HepG2 (cell line): ENCODE data around the gene EGFL8. TPM values are rescaled to one million over a fixed set of nuclear protein-coding genes. Genes with fewer than 3 reads are reported as not detected.

Experiments used
- BHLHE40 ChIP-seq: IDR thresholded peaks from 2 replicates; pipeline ENCODE4 v1.6.1; 2011; ENCODE audit warnings: low read length, improper control_type of control experiment
- E2F2 ChIP-seq: sonication (generic); formaldehyde crosslinking; IDR thresholded peaks from 2 replicates; pipeline ENCODE4 v1.4.0; 2020; ENCODE audit warnings: missing genetic modification reagents, borderline replicate concordance
- ELF3 ChIP-seq: IDR thresholded peaks from 2 replicates; pipeline ENCODE4 v1.6.1; 2016; ENCODE audit warnings: missing genetic modification reagents, missing compliant biosample characterization
- GATAD1 ChIP-seq: IDR thresholded peaks from 2 replicates; pipeline ENCODE4 v1.6.1; 2016; ENCODE audit warnings: missing genetic modification reagents, missing compliant biosample characterization
- GMEB2 ChIP-seq: IDR thresholded peaks from 2 replicates; pipeline ENCODE4 v1.6.1; 2016; ENCODE audit warnings: missing biosample characterization, missing genetic modification reagents, low read depth
- GTF3A ChIP-seq: sonication (generic); formaldehyde crosslinking; conservative IDR thresholded peaks from 2 replicates; pipeline ENCODE4 v1.4.0; 2020; ENCODE audit warnings: mild to moderate bottlenecking, missing genetic modification reagents
- HOMEZ ChIP-seq: IDR thresholded peaks from 2 replicates; pipeline ENCODE4 v1.6.1; 2016; ENCODE audit warnings: low read depth
- IKZF4 ChIP-seq: sonication (generic); formaldehyde crosslinking; IDR thresholded peaks from 2 replicates; pipeline ENCODE4 v1.5.1; 2020; ENCODE audit warnings: borderline replicate concordance, mild to moderate bottlenecking, low read depth, missing genetic modification reagents; ENCODE audit errors: not compliant biosample characterization
- ISL2 ChIP-seq: sonication (generic); formaldehyde crosslinking; IDR thresholded peaks from 2 replicates; pipeline ENCODE4 v1.5.0; 2020; ENCODE audit warnings: missing genetic modification reagents
- RFXAP ChIP-seq: sonication (generic); formaldehyde crosslinking; IDR thresholded peaks from 2 replicates; pipeline ENCODE4 v1.4.0; 2020; ENCODE audit warnings: missing genetic modification reagents, borderline replicate concordance
- SIN3B ChIP-seq: fragments of 150-350 bp; IDR thresholded peaks from 2 replicates; pipeline ENCODE4 v1.6.1; 2014; ENCODE audit warnings: low read length
- SRSF1 ChIP-seq: fragments of 200-400 bp; formaldehyde crosslinking; optimal IDR thresholded peaks from 2 replicates; pipeline ENCODE3; 2017; ENCODE audit warnings: mild to moderate bottlenecking, low read depth, low read length, moderate library complexity
- TP53 ChIP-seq: sonication (generic); formaldehyde crosslinking; conservative IDR thresholded peaks from 2 replicates; pipeline ENCODE4 v1.4.0; 2020; ENCODE audit warnings: missing genetic modification reagents
- TRIM24 ChIP-seq: sonication (generic); formaldehyde crosslinking; IDR thresholded peaks from 2 replicates; pipeline ENCODE4 v1.8.0; 2022; ENCODE audit warnings: mild to moderate bottlenecking, missing genetic modification reagents
- ZFP36L1 ChIP-seq: sonication (generic); formaldehyde crosslinking; IDR thresholded peaks from 2 replicates; pipeline ENCODE4 v1.8.0; 2022; ENCODE audit warnings: mild to moderate bottlenecking, missing genetic modification reagents, moderate library complexity
- ZMYM4 ChIP-seq: sonication (generic); formaldehyde crosslinking; IDR thresholded peaks from 2 replicates; pipeline ENCODE4 v1.8.1; 2023; ENCODE audit warnings: mild to moderate bottlenecking, missing genetic modification reagents
- ZNF280B ChIP-seq: sonication (generic); formaldehyde crosslinking; IDR thresholded peaks from 2 replicates; pipeline ENCODE4 v1.5.0; 2020; ENCODE audit warnings: missing genetic modification reagents, mild to moderate bottlenecking, borderline replicate concordance
- ZNF550 ChIP-seq: sonication (generic); formaldehyde crosslinking; IDR thresholded peaks from 2 replicates; pipeline ENCODE4 v1.4.0; 2020; ENCODE audit warnings: mild to moderate bottlenecking, missing genetic modification reagents, borderline replicate concordance
- ZNF574 ChIP-seq: sonication (generic); formaldehyde crosslinking; IDR thresholded peaks from 2 replicates; pipeline ENCODE4 v1.4.0; 2020; ENCODE audit warnings: missing genetic modification reagents
- ZNF589 ChIP-seq: sonication (generic); formaldehyde crosslinking; conservative IDR thresholded peaks from 2 replicates; pipeline ENCODE4 v1.8.0; 2022; ENCODE audit warnings: mild to moderate bottlenecking, moderate library complexity, missing genetic modification reagents
- ZNF792 ChIP-seq: IDR thresholded peaks from 2 replicates; pipeline ENCODE4 v1.6.1; 2016
- ZSCAN22 ChIP-seq: sonication (generic); formaldehyde crosslinking; IDR thresholded peaks from 2 replicates; pipeline ENCODE4 v1.4.0; 2020; ENCODE audit warnings: mild to moderate bottlenecking, missing genetic modification reagents
- polyA plus RNA-seq, 8 experiments: library from polyadenylated mRNA; depleted of rRNA in 3 of 8; stranded (reverse) in 7 of 8; unstranded in 1 of 8; fragments of >200 nt; fragmentation: Illumina TruSeq in 4 of 8; extraction: Trizol in 4 of 8; gene quantifications; 2 replicates each; pipeline versions ENCODE4 v1.2.1 to v1.2.3, GENCODE V29; 2011 to 2016; ENCODE audit warnings: low read depth in 4 of 8, missing spikeins in 1 of 8, mixed read lengths in 1 of 8; ENCODE audit not compliant: insufficient read depth in 1 of 8
- total RNA-seq, 5 experiments: library from RNA; depleted of rRNA; stranded (reverse); fragments of >200 nt; fragmentation: Illumina TruSeq; extraction: Trizol; gene quantifications; 2 replicates each; pipeline ENCODE4 v1.2.3, GENCODE V29; 2016; ENCODE audit warnings: low read depth in 1 of 5

Gene EGFL8
- total and polyA plus RNA-seq, 2 of the 13 experiments (the other 11 are each of a cell fraction or from before 2014, with no cell fraction given): 10.0 to 11.5 TPM

- TF ChIP-seq E2F2 (CRISPR knock-in tag): no peak
- TF ChIP-seq BHLHE40: peak; percentile 24
- TF ChIP-seq ZNF589 (CRISPR knock-in tag): no peak
- peak; percentile 52 for TF ChIP-seq GATAD1
- TF ChIP-seq ZFP36L1 (CRISPR knock-in tag): no peak
- no peak for TF ChIP-seq ZNF280B (CRISPR knock-in tag)
- peak; percentile 40; the same call in 1 of the 2 replicates for TF ChIP-seq ZNF574 (CRISPR knock-in tag)
- no peak for TF ChIP-seq ZNF792 (CRISPR knock-in tag)
- TF ChIP-seq GTF3A (CRISPR knock-in tag): no peak
- TF ChIP-seq ELF3 (CRISPR knock-in tag): peak; percentile 64
- no peak for TF ChIP-seq ZNF550 (CRISPR knock-in tag)
- TF ChIP-seq TP53 (CRISPR knock-in tag): no peak
- no peak for TF ChIP-seq SIN3B
- TF ChIP-seq ZSCAN22 (CRISPR knock-in tag): no peak
- no peak for TF ChIP-seq TRIM24 (CRISPR knock-in tag)
- no peak for TF ChIP-seq IKZF4 (CRISPR knock-in tag)
- 0 out of 2 replicates have a peak, but pooled peaks have one; percentile 16 for TF ChIP-seq HOMEZ (CRISPR knock-in tag)
- peak; percentile 12 for TF ChIP-seq ZMYM4
- TF ChIP-seq RFXAP (CRISPR knock-in tag): peak; percentile 97
- no peak for TF ChIP-seq SRSF1
- TF ChIP-seq GMEB2 (CRISPR knock-in tag): no peak
- 0 out of 2 replicates have a peak, but pooled peaks have one; percentile 34 for TF ChIP-seq ISL2 (CRISPR knock-in tag)
Measured at GRCh38 chr6:32177788-32178546, 13.6 kb downstream of the EGFL8 start, which contains the start of gene RNF5 (continued).
